GM08714 (cell line): ENCODE data around the gene DUOX2.
"Not testable (repeated sequence)": the region's sequence is repeated elsewhere in the genome, so short reads cannot be mapped to it uniquely, and the experiment has no call there.

ENCODE experiments used
- H3K4me3 ChIP-seq: fragments of 200-500 bp; sonication (Bioruptor generic); 2 replicates; pipeline ENCODE4 v1.5.1; 2014; ENCODE audit warnings: mild to moderate bottlenecking, low read length, inconsistent platforms
- ZNF274 ChIP-seq: IDR thresholded peaks from 2 replicates; pipeline ENCODE4 v1.6.1; 2012; ENCODE audit warnings: mild to moderate bottlenecking, low read depth, low read length

DUOX2 gene

DNA sequence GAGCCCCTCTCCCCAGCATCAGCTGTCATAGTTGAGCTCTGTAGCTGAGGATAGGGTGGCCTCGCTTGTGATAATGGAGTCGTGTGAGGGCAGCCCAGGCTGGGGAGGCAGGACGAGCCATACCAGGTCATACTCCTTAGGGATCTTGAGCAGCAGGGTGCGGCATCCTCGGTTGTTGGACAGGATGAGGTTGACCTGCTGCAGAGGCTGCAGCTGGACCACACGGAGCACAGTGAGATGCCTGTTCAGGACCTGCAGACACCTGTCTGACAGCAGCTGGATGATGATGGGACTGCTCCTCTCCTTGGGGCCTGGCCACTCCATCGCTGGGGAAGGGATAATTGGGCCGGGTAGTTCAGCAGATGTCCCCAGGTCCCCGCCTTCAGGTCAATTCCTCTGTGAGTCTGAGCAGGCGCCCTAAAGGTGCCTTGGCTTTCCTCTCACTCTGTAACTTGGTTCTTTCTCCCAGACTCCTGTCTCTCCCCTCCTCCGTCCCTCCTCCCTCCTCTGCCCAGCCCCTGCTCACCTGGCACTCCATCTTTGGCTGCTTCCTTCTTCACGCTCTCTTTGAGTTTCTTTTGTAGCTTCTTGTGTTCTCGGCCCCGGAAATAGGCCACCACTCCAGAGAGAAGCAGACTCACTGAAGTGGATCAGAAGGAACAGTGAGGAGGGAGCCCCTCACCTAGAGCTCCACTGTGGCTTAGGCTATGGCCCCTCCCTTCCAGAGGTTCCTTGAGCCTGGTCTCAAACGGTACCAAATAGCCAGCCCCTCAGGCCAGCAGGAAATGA lies 7.8 kb downstream of the DUOX2 start:
- no peak for TF ChIP-seq ZNF274
- no peak overlapping the region for H3K4me3 ChIP-seq

DNA sequence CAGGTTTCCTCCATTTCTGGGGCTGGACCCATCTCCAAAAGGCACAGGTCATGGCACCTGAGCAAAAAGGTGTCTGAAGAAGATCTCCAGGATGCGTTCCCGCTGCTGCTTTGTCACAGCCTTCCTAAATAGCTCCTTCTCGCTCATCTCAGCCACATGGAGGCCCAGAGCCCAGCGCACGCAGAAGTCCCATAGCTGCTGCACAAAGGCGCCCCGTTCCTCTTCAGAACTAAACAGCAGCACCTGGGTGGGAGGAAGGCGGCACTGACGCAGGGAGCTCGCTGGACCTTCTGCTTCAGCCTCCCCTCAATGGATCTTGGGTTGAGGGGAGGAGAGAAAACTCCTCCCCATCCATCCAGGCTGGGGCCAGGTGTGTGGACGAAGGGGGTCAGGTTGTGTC lies 8.4 kb downstream of the DUOX2 start:
- TF ChIP-seq ZNF274 = no peak

GRCh38 chr15:45104170-45104569 lies 9.8 kb downstream of the DUOX2 start:
- not testable (repeated sequence) for H3K4me3 ChIP-seq

More for the DNA sequence above, 8.4 kb downstream of the DUOX2 start:
- H3K4me3 ChIP-seq = no peak overlapping the region

DNA sequence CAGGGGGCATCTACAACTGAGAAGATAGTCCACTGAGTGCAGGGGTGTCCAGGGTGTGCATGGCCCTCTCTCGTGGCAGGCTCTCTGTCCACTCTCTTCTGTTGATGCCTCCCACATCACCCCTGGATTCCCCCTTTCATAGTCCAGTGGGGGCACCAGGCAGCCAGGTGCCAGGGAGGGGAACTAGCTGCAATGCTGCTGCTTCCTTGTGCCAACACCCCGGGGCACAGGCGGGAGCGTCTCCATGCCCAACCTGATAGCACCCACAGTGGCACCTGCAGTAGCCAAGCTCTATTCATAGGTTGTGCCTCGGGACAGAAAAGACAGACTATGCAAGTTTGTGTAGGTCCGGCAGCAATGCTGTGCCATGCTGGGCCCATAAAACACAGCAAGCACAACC lies 11.7 kb downstream of the DUOX2 start:
- no peak for TF ChIP-seq ZNF274
- H3K4me3 ChIP-seq = no peak overlapping the region

DNA sequence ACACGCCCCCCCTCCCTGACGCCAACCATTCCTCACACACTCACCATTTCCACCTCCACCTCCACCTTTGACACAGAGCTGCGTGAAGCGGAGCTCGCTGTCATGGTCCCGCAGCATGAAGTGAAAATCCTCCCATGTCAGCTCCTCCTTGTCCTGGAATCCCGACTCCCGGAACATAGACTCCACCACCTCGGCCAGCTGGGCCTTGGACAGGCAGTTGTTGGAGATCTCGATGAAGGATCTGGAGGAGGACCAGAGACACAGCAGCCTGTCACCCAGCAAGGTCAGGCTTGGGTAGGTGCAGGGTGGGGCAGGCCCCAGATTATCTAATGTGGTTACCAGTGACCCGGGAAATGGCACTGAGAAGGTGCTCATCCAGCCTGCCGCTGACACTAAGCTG lies 12.2 kb downstream of the DUOX2 start:
- no peak for TF ChIP-seq ZNF274
- no peak overlapping the region for H3K4me3 ChIP-seq

- no peak overlapping the region for H3K4me3 ChIP-seq
- no peak for TF ChIP-seq ZNF274
These were observed 12.9 kb downstream of the DUOX2 start for GRCh38 chr15:45100884-45101625.

- TF ChIP-seq ZNF274 = no peak
These were observed 14.3 kb downstream of the DUOX2 start for GRCh38 chr15:45099549-45100165.

GRCh38 chr15:45097466-45097865 lies 16.5 kb downstream of the DUOX2 start:
- TF ChIP-seq ZNF274 = no peak
- no peak overlapping the region for H3K4me3 ChIP-seq

More at GRCh38 chr15:45099549-45100165, 14.3 kb downstream of the DUOX2 start:
- no peak overlapping the region for H3K4me3 ChIP-seq

DNA sequence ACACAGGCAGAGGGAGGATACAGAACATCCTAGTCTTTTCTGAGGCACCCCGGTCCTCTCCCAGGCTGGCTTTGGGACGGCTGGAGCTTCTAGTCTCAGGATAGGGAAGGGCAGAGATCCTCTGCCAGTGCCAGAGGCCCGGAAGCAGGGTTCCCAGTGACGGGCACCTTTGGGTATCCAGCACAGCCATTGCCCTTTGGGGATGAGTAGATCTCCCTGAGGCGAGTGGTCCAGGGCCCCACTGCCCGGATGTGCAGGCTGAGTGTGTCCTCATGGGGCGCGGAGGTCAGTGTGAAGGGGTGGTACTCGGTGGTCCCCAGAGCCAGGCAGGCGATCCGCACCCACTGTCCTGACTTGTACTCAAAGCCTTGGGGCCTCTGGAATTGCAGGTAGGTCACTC lies 18.3 kb downstream of the DUOX2 start:
- no peak for TF ChIP-seq ZNF274
- H3K4me3 ChIP-seq = no peak overlapping the region

GRCh38 chr15:45094358-45094730 lies 19.6 kb downstream of the DUOX2 start:
- no peak overlapping the region for H3K4me3 ChIP-seq
- no peak for TF ChIP-seq ZNF274

- H3K4me3 ChIP-seq = no peak overlapping the region
- no peak for TF ChIP-seq ZNF274
These were observed 20.2 kb downstream of the DUOX2 start for GRCh38 chr15:45093622-45094357.

- no peak overlapping the region for H3K4me3 ChIP-seq
- no peak for TF ChIP-seq ZNF274
These were observed 21.0 kb downstream of the DUOX2 start for GRCh38 chr15:45093013-45093412.

GRCh38 chr15:45091576-45091975 lies 22.4 kb downstream of the DUOX2 start:
- TF ChIP-seq ZNF274 = no peak
- no peak overlapping the region for H3K4me3 ChIP-seq

DNA sequence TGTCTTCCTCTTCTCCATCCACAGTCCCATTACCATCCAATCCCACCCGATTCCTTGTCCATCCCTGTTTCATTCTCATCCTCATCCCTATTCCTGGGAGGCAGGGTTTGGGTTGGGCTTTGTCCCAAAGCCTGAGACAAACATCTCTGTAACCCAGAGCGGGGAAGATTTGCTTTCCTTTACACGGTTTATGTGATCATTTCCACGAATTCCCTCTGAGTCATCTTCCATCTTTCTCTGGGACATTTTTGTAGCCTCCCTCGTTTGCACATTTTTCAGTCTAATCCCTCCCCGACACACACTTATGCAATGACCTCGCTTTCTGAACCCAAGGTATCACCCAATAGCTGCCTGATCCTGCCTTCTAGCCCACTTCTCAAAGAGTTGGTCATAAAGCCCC lies 22.8 kb downstream of the DUOX2 start:
- no peak overlapping the region for H3K4me3 ChIP-seq
- no peak for TF ChIP-seq ZNF274
